HepG2 (cell line): ENCODE results near the gene MRS2. TPM values are rescaled to one million over a fixed set of nuclear protein-coding genes. Genes with fewer than 3 reads are reported as not detected.

Source experiments
- BCL6 ChIP-seq: IDR thresholded peaks from 2 replicates; pipeline ENCODE4 v1.6.1; 2016; ENCODE audit warnings: missing genetic modification reagents, missing compliant biosample characterization
- ETV5 ChIP-seq: IDR thresholded peaks from 2 replicates; pipeline ENCODE4 v1.6.1; 2018; ENCODE audit warnings: missing biosample characterization, missing genetic modification reagents, inconsistent platforms, borderline replicate concordance
- FOXJ3 ChIP-seq: sonication (generic); formaldehyde crosslinking; IDR thresholded peaks from 2 replicates; pipeline ENCODE4 v1.4.0; 2020; ENCODE audit warnings: missing genetic modification reagents, mild to moderate bottlenecking, borderline replicate concordance
- HNF4A ChIP-seq: sonication (generic); formaldehyde crosslinking; IDR thresholded peaks from 2 replicates; pipeline ENCODE4 v1.4.0; 2020; ENCODE audit warnings: missing genetic modification reagents
- MAZ ChIP-seq, 2 experiments: sonication (generic) in 1 of 2; formaldehyde crosslinking in 1 of 2; IDR thresholded peaks; 2 replicates each; pipeline versions ENCODE4 v1.5.0 to v1.6.1; 2012 to 2020; ENCODE audit warnings: low read depth in 2 of 2, mild to moderate bottlenecking in 2 of 2, borderline replicate concordance in 1 of 2, improper control_type of control experiment in 1 of 2, low read length in 1 of 2, missing genetic modification reagents in 1 of 2, moderate library complexity in 1 of 2
- RXRA ChIP-seq: sonication (generic); formaldehyde crosslinking; IDR thresholded peaks from 2 replicates; pipeline ENCODE4 v1.5.1; 2020; ENCODE audit warnings: missing genetic modification reagents
- SALL2 ChIP-seq: sonication (generic); formaldehyde crosslinking; IDR thresholded peaks from 2 replicates; pipeline ENCODE4 v1.8.1; 2023; ENCODE audit warnings: mild to moderate bottlenecking, missing genetic modification reagents, inconsistent platforms
- ZBTB1 ChIP-seq: sonication (generic); formaldehyde crosslinking; IDR thresholded peaks from 2 replicates; pipeline ENCODE4 v1.4.0; 2020; ENCODE audit warnings: missing genetic modification reagents, borderline replicate concordance
- ZBTB42 ChIP-seq: sonication (generic); formaldehyde crosslinking; IDR thresholded peaks from 2 replicates; pipeline ENCODE4 v1.5.0; 2020; ENCODE audit warnings: mild to moderate bottlenecking, missing genetic modification reagents
- ZMYM2 ChIP-seq: sonication (generic); formaldehyde crosslinking; IDR thresholded peaks from 2 replicates; pipeline ENCODE4 v1.8.0; 2022; ENCODE audit warnings: mild to moderate bottlenecking, missing genetic modification reagents
- ZNF570 ChIP-seq: sonication (generic); formaldehyde crosslinking; IDR thresholded peaks from 2 replicates; pipeline ENCODE4 v1.4.0; 2020; ENCODE audit warnings: mild to moderate bottlenecking, missing genetic modification reagents, borderline replicate concordance
- ZNF615 ChIP-seq: sonication (generic); formaldehyde crosslinking; IDR thresholded peaks from 2 replicates; pipeline ENCODE4 v1.5.0; 2020; ENCODE audit warnings: mild to moderate bottlenecking, missing genetic modification reagents, borderline replicate concordance
- ZNF703 ChIP-seq: sonication (generic); formaldehyde crosslinking; IDR thresholded peaks from 2 replicates; pipeline ENCODE4 v1.5.1; 2020; ENCODE audit warnings: missing genetic modification reagents, mild to moderate bottlenecking, moderate library complexity, borderline replicate concordance
- ZNF776 ChIP-seq: sonication (generic); formaldehyde crosslinking; IDR thresholded peaks from 2 replicates; pipeline ENCODE4 v1.4.0; 2020; ENCODE audit warnings: mild to moderate bottlenecking, missing genetic modification reagents
- ZNF790 ChIP-seq: sonication (generic); formaldehyde crosslinking; IDR thresholded peaks from 2 replicates; pipeline ENCODE4 v1.8.0; 2022; ENCODE audit warnings: missing genetic modification reagents, mild to moderate bottlenecking, borderline replicate concordance
- ZZZ3 ChIP-seq: sonication (generic); formaldehyde crosslinking; IDR thresholded peaks from 2 replicates; pipeline ENCODE4 v1.4.0; 2020; ENCODE audit warnings: missing genetic modification reagents, mild to moderate bottlenecking, borderline replicate concordance
- polyA plus RNA-seq, 8 experiments: library from polyadenylated mRNA; depleted of rRNA in 3 of 8; stranded (reverse) in 7 of 8; unstranded in 1 of 8; fragments of >200 nt; fragmentation: Illumina TruSeq in 4 of 8; extraction: Trizol in 4 of 8; gene quantifications; 2 replicates each; pipeline versions ENCODE4 v1.2.1 to v1.2.3, GENCODE V29; 2011 to 2016; ENCODE audit warnings: low read depth in 4 of 8, missing spikeins in 1 of 8, mixed read lengths in 1 of 8; ENCODE audit not compliant: insufficient read depth in 1 of 8
- total RNA-seq, 5 experiments: library from RNA; depleted of rRNA; stranded (reverse); fragments of >200 nt; fragmentation: Illumina TruSeq; extraction: Trizol; gene quantifications; 2 replicates each; pipeline ENCODE4 v1.2.3, GENCODE V29; 2016; ENCODE audit warnings: low read depth in 1 of 5
- TF ChIP-seq, protein P1 (sequence below): sonication (generic); formaldehyde crosslinking; IDR thresholded peaks from 2 replicates; pipeline ENCODE4 v1.5.0; 2020; ENCODE audit warnings: missing genetic modification reagents
- TF ChIP-seq, protein P2 (sequence below): sonication (generic); formaldehyde crosslinking; IDR thresholded peaks from 2 replicates; pipeline ENCODE4 v1.5.0; 2020; ENCODE audit warnings: mild to moderate bottlenecking, missing genetic modification reagents, borderline replicate concordance
- TF ChIP-seq, protein P3 (sequence below): sonication (generic); formaldehyde crosslinking; IDR thresholded peaks from 2 replicates; pipeline ENCODE4 v1.9.0; 2021; ENCODE audit warnings: missing genetic modification reagents, borderline replicate concordance
- TF ChIP-seq, protein P4 (sequence below): IDR thresholded peaks from 2 replicates; pipeline ENCODE4 v1.6.1; 2016; ENCODE audit warnings: mild to moderate bottlenecking, missing biosample characterization, missing genetic modification reagents

Gene MRS2
- total and polyA plus RNA-seq, 2 of the 13 experiments (the other 11 are each of a cell fraction or from before 2014, with no cell fraction given) = 31.1 to 83.8 TPM

- TF ChIP-seq ZMYM2 (CRISPR knock-in tag) (peak; percentile 66; the same call in 1 of the 2 replicates), ZNF703 (CRISPR knock-in tag) (no peak; the same call in 1 of the 2 replicates), RXRA (CRISPR knock-in tag) (peak; percentile 95), SALL2 (CRISPR knock-in tag) (peak; percentile 99), ZBTB42 (CRISPR knock-in tag) (peak; percentile 84; the same call in 1 of the 2 replicates), BCL6 (CRISPR knock-in tag) (peak; percentile 57), ZNF570 (CRISPR knock-in tag) (peak; percentile 89; the same call in 1 of the 2 replicates), MAZ (IDR thresholded peaks at IDR 0.05; ENCODE audit: borderline replicate concordance, low read depth, low read length) (0 out of 2 replicates have a peak, but pooled peaks have one; percentile 18), MAZ (CRISPR knock-in tag; IDR thresholded peaks at IDR 0.05; ENCODE audit: low read depth) (peak; percentile 93), ZZZ3 (CRISPR knock-in tag) (peak; percentile 96), ZNF776 (CRISPR knock-in tag) (peak; percentile 96; the same call in 1 of the 2 replicates), ETV5 (CRISPR knock-in tag) (peak; percentile 28; the same call in 1 of the 2 replicates), ZNF615 (CRISPR knock-in tag) (no peak; the same call in 1 of the 2 replicates), FOXJ3 (0 out of 2 replicates have a peak, but pooled peaks have one; percentile 47), HNF4A (CRISPR knock-in tag) (peak; percentile 33), ZBTB1 (CRISPR knock-in tag) (no peak), ZNF790 (CRISPR knock-in tag) (peak; percentile 65; the same call in 1 of the 2 replicates)
- TF ChIP-seq, protein P1, sequence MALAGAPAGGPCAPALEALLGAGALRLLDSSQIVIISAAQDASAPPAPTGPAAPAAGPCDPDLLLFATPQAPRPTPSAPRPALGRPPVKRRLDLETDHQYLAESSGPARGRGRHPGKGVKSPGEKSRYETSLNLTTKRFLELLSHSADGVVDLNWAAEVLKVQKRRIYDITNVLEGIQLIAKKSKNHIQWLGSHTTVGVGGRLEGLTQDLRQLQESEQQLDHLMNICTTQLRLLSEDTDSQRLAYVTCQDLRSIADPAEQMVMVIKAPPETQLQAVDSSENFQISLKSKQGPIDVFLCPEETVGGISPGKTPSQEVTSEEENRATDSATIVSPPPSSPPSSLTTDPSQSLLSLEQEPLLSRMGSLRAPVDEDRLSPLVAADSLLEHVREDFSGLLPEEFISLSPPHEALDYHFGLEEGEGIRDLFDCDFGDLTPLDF = peak; percentile 59; the same call in 1 of the 2 replicates
- TF ChIP-seq, protein P2, sequence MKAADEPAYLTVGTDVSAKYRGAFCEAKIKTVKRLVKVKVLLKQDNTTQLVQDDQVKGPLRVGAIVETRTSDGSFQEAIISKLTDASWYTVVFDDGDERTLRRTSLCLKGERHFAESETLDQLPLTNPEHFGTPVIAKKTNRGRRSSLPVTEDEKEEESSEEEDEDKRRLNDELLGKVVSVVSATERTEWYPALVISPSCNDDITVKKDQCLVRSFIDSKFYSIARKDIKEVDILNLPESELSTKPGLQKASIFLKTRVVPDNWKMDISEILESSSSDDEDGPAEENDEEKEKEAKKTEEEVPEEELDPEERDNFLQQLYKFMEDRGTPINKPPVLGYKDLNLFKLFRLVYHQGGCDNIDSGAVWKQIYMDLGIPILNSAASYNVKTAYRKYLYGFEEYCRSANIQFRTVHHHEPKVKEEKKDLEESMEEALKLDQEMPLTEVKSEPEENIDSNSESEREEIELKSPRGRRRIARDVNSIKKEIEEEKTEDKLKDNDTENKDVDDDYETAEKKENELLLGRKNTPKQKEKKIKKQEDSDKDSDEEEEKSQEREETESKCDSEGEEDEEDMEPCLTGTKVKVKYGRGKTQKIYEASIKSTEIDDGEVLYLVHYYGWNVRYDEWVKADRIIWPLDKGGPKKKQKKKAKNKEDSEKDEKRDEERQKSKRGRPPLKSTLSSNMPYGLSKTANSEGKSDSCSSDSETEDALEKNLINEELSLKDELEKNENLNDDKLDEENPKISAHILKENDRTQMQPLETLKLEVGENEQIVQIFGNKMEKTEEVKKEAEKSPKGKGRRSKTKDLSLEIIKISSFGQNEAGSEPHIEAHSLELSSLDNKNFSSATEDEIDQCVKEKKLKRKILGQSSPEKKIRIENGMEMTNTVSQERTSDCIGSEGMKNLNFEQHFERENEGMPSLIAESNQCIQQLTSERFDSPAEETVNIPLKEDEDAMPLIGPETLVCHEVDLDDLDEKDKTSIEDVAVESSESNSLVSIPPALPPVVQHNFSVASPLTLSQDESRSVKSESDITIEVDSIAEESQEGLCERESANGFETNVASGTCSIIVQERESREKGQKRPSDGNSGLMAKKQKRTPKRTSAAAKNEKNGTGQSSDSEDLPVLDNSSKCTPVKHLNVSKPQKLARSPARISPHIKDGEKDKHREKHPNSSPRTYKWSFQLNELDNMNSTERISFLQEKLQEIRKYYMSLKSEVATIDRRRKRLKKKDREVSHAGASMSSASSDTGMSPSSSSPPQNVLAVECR (CRISPR knock-in tag) = peak; percentile 97
- TF ChIP-seq, protein P3, sequence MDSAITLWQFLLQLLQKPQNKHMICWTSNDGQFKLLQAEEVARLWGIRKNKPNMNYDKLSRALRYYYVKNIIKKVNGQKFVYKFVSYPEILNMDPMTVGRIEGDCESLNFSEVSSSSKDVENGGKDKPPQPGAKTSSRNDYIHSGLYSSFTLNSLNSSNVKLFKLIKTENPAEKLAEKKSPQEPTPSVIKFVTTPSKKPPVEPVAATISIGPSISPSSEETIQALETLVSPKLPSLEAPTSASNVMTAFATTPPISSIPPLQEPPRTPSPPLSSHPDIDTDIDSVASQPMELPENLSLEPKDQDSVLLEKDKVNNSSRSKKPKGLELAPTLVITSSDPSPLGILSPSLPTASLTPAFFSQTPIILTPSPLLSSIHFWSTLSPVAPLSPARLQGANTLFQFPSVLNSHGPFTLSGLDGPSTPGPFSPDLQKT (CRISPR knock-in tag) = 0 out of 2 replicates have a peak, but pooled peaks have one; percentile 60
- TF ChIP-seq, protein P4, sequence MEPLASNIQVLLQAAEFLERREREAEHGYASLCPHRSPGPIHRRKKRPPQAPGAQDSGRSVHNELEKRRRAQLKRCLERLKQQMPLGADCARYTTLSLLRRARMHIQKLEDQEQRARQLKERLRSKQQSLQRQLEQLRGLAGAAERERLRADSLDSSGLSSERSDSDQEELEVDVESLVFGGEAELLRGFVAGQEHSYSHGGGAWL (CRISPR knock-in tag) = peak; percentile 93
Measured at GRCh38 chr6:24402697-24403500, at the start of gene MRS2 (continued).
